Endothelial cell of umbilical vein (primary cell): Measurements from ENCODE around the gene PER3. TPM values are rescaled to one million over a fixed set of nuclear protein-coding genes. Genes with fewer than 3 reads are reported as not detected.

ENCODE experiments used
- BruUV-seq: library from RNA; stranded (reverse); fragments of 400-500 nt; replicated peaks from 2 replicates; lab custom pipeline; 2021; lab: Mats Ljungman, UMichigan
- CTCF ChIA-PET: fragments of 300-600, 350-600 bp; sonication (Branson Sonifier 250); formaldehyde crosslinking; loops from one replicate; lab custom pipeline; 2021; ENCODE audit warnings: antibody characterized with exemption, inconsistent platforms; lab: Charles Lee
- POLR2A ChIA-PET: fragments of 300-600, 350-600 bp; sonication (Branson Sonifier 250); formaldehyde crosslinking; loops from one replicate; lab custom pipeline; 2021; ENCODE audit warnings: antibody characterized with exemption, inconsistent platforms; lab: Charles Lee
- DNase-seq: peaks from one replicate; pipeline ENCODE4 v3.0.0-alpha.2; 2011; ENCODE audit warnings: low read depth, low spot score
- FAIRE-seq: peaks from 2 replicates; lab custom pipeline; 2011; peaks lifted over from hg19 to GRCh38; lab: Jason Lieb, UNC
- H2AFZ ChIP-seq: 2 replicates; pipeline ENCODE4 v1.6.0; 2012; ENCODE audit warnings: low read depth, low read length, control low read depth, inconsistent platforms
- H3K27ac ChIP-seq: 2 replicates; pipeline ENCODE4 v1.5.1; 2011; ENCODE audit warnings: low read depth, mild to moderate bottlenecking, control low read depth, low read length, moderate library complexity; ENCODE audit not compliant: insufficient read depth
- H3K27me3 ChIP-seq, 2 experiments: 2 replicates each; pipeline versions ENCODE4 v1.6.0 to v1.6.1; 2011; ENCODE audit warnings: low read length in 2 of 2, mixed read lengths in 1 of 2; ENCODE audit not compliant: control insufficient read depth in 2 of 2, insufficient read depth in 2 of 2
- H3K36me3 ChIP-seq, 2 experiments: 2 replicates in 1 of 2; 3 replicates in 1 of 2; pipeline ENCODE4 v1.5.1; 2011; ENCODE audit warnings: low read length in 2 of 2, mild to moderate bottlenecking in 1 of 2, moderate library complexity in 1 of 2; ENCODE audit not compliant: control insufficient read depth in 2 of 2, insufficient read depth in 2 of 2; ENCODE audit errors: extremely low read depth in 1 of 2
- H3K4me1 ChIP-seq: 3 replicates; pipeline ENCODE4 v1.5.1; 2011; ENCODE audit warnings: mild to moderate bottlenecking, low read length; ENCODE audit not compliant: control insufficient read depth, insufficient read depth; ENCODE audit errors: extremely low read depth
- H3K4me2 ChIP-seq: 2 replicates; pipeline ENCODE4 v1.6.1; 2011; ENCODE audit warnings: low read length, control low read depth, mixed read lengths; ENCODE audit not compliant: insufficient read depth
- H3K4me3 ChIP-seq, 3 experiments: fragments of 200-600 bp in 1 of 3; sonication (generic), shearing (Covaris generic) in 1 of 3; replicated peaks in 1 of 3; 2 replicates each; pipeline ENCODE4 v1.5.1; 2011 to 2016; ENCODE audit warnings: control low read depth in 3 of 3, low read length in 3 of 3, mild to moderate bottlenecking in 2 of 3, inconsistent platforms in 1 of 3, low read depth in 1 of 3, moderate library complexity in 1 of 3; ENCODE audit not compliant: insufficient read depth in 1 of 3
- H3K79me2 ChIP-seq: 2 replicates; pipeline ENCODE4 v1.6.0; 2012; ENCODE audit warnings: low read length, inconsistent platforms; ENCODE audit not compliant: control insufficient read depth, insufficient read depth
- H3K9ac ChIP-seq: replicated peaks from 2 replicates; pipeline ENCODE3; 2011; ENCODE audit warnings: low read length, control low read depth; ENCODE audit not compliant: insufficient read depth; ENCODE audit errors: extremely low read depth
- H3K9me1 ChIP-seq: replicated peaks from 3 replicates; pipeline ENCODE4 v1.6.0; 2011; ENCODE audit warnings: mild to moderate bottlenecking, low read length; ENCODE audit not compliant: control insufficient read depth, insufficient read depth; ENCODE audit errors: extremely low read depth
- H3K9me3 ChIP-seq: replicated peaks from 2 replicates; pipeline ENCODE4 v1.5.1; 2012; ENCODE audit warnings: low read length, inconsistent platforms; ENCODE audit not compliant: control insufficient read depth, insufficient read depth
- H4K20me1 ChIP-seq: replicated peaks from 2 replicates; pipeline ENCODE3; 2011; ENCODE audit warnings: mild to moderate bottlenecking, low read length; ENCODE audit not compliant: control insufficient read depth, insufficient read depth; ENCODE audit errors: extremely low read depth
- EZH2 ChIP-seq: IDR thresholded peaks from 2 replicates; pipeline ENCODE4 v1.6.1; 2012; ENCODE audit warnings: borderline replicate concordance, low read depth, mild to moderate bottlenecking, moderate library complexity, low read length, inconsistent platforms; ENCODE audit not compliant: severe bottlenecking
- FOS ChIP-seq: IDR thresholded peaks from 2 replicates; pipeline ENCODE4 v1.6.1; 2011; ENCODE audit warnings: mild to moderate bottlenecking, low read length, moderate library complexity, borderline replicate concordance; ENCODE audit not compliant: insufficient read depth
- GATA2 ChIP-seq: IDR thresholded peaks from 2 replicates; pipeline ENCODE4 v1.7.0; 2011; ENCODE audit warnings: low read depth, mild to moderate bottlenecking, moderate library complexity, mixed read lengths, low read length; ENCODE audit not compliant: insufficient read length, insufficient read depth
- JUN ChIP-seq: IDR thresholded peaks from 2 replicates; pipeline ENCODE4 v1.6.1; 2011; ENCODE audit warnings: borderline replicate concordance, low read depth; ENCODE audit not compliant: insufficient read length, insufficient read depth
- MYC ChIP-seq: IDR thresholded peaks from one replicate; pipeline ENCODE4 v1.6.1; 2011; ENCODE audit warnings: mild to moderate bottlenecking, low read depth, low read length
- POLR2A ChIP-seq: IDR thresholded peaks from 2 replicates; pipeline ENCODE4 v1.6.1; 2012; ENCODE audit warnings: low read depth, mild to moderate bottlenecking, control low read depth, low read length
- POLR2AphosphoS5 ChIP-seq: IDR thresholded peaks from 2 replicates; pipeline ENCODE4 v1.6.1; 2012; ENCODE audit warnings: low read depth, mild to moderate bottlenecking, control low read depth, low read length, moderate library complexity; ENCODE audit not compliant: insufficient read depth
- dilution Hi-C: fragments of 300-500 bp; cut with MboI; formaldehyde crosslinking; loops from one replicate; pipeline ENCODE4 v1.15.0; 2019; ENCODE audit warnings: low sequenced_read_pairs; ENCODE audit not compliant: extremely low pct_ligation_motif_present
- intact Hi-C: fragments of 100-400 bp; cut with micrococcal nuclease; formaldehyde crosslinking; loops from one replicate; pipeline ENCODE4 v1.10.0; 2022
- polyA plus RNA-seq, 4 experiments: library from polyadenylated mRNA; depleted of rRNA in 3 of 4; stranded (reverse) in 3 of 4; unstranded in 1 of 4; fragments of >200 nt; gene quantifications; 2 replicates each; pipeline versions ENCODE4 v1.2.1 to v1.2.3, GENCODE V29; 2011 to 2012; ENCODE audit warnings: missing spikeins in 1 of 4
- total RNA-seq: library from RNA; stranded (reverse); gene quantifications from 2 replicates; pipeline ENCODE4 v1.2.3, GENCODE V29; 2021
- TF ChIP-seq, protein P1 (sequence below), 2 donors: IDR thresholded peaks; 1 replicate in 1 of 2; 2 replicates in 1 of 2; pipeline ENCODE4 v1.5.1; 2011; ENCODE audit warnings: low read length in 2 of 2, mild to moderate bottlenecking in 2 of 2, moderate library complexity in 2 of 2, control low read depth in 1 of 2, inconsistent platforms in 1 of 2, low read depth in 1 of 2; ENCODE audit not compliant: insufficient read depth in 1 of 2; ENCODE audit errors: extremely low read depth in 1 of 2
- TF ChIP-seq, protein P2 (sequence below): IDR thresholded peaks from 2 replicates; pipeline ENCODE4 v1.6.1; 2011; ENCODE audit not compliant: insufficient read depth, insufficient read length

The PER3 gene
- total and polyA plus RNA-seq, 2 donors (not counting 3 experiments of a cell fraction or from before 2014, with no cell fraction given), result 2.5 to 2.6 TPM

DNA sequence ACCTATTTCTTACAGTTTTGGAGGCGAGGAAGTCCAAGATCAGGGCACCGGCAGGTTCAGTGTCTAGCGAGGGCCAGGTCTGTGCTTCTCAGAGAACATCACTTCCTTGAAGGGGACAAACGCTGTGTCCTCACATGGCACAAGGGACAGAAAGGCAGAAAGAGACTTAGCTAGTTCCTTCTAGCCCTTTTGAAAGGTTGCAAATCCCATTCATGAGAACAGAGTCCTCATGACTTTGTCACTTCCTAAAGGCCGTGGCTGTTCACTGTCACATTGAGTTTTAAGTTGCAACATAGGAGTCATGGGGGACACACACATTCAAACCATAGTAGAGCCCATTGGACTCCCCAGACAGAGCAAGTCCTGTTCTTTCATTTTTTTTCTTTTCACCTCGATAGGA, 27.4 kb downstream of the PER3 start:
- intact Hi-C loops, result no loop called here
- no TSS peak for BruUV-seq
- no peak overlapping the region for H3K27ac ChIP-seq

More for the DNA sequence above, 27.4 kb downstream of the PER3 start:
- H3K9ac ChIP-seq, result no peak overlapping the region
- no peaks in the 10 kb centered on the region for H3K27me3 ChIP-seq
- FAIRE-seq (no peak), DNase-seq (no peak)
- H3K9me3 ChIP-seq, result no peaks in the 10 kb centered on the region
- ChIA-PET POLR2A (no interaction called here), CTCF (no interaction called here)
- no peak overlapping the region for H3K4me2 ChIP-seq
- no peaks in the 10 kb centered on the region for H3K79me2 ChIP-seq
- H3K9me1 ChIP-seq, result no peaks in the 10 kb centered on the region
- H3K36me3 ChIP-seq, result no peaks in the 10 kb centered on the region
- no peaks in the 10 kb centered on the region for H4K20me1 ChIP-seq
- dilution Hi-C loops, result no loop called here
- H2AFZ ChIP-seq, result no peak overlapping the region
- no peak overlapping the region for H3K4me3 ChIP-seq
- TF ChIP-seq POLR2AphosphoS5 (no peak), GATA2 (no peak), JUN (no peak), MYC (no peak), POLR2A (no peak), EZH2 (no peak), FOS (no peak)
- TF ChIP-seq, protein P1, sequence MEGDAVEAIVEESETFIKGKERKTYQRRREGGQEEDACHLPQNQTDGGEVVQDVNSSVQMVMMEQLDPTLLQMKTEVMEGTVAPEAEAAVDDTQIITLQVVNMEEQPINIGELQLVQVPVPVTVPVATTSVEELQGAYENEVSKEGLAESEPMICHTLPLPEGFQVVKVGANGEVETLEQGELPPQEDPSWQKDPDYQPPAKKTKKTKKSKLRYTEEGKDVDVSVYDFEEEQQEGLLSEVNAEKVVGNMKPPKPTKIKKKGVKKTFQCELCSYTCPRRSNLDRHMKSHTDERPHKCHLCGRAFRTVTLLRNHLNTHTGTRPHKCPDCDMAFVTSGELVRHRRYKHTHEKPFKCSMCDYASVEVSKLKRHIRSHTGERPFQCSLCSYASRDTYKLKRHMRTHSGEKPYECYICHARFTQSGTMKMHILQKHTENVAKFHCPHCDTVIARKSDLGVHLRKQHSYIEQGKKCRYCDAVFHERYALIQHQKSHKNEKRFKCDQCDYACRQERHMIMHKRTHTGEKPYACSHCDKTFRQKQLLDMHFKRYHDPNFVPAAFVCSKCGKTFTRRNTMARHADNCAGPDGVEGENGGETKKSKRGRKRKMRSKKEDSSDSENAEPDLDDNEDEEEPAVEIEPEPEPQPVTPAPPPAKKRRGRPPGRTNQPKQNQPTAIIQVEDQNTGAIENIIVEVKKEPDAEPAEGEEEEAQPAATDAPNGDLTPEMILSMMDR (IDR thresholded peaks at IDR 0.05; ENCODE audit: extremely low read depth in 1 of 2, insufficient read depth in 1 of 2, low read depth in 1 of 2, low read length in 2 of 2), result no peak
- TF ChIP-seq, protein P2, sequence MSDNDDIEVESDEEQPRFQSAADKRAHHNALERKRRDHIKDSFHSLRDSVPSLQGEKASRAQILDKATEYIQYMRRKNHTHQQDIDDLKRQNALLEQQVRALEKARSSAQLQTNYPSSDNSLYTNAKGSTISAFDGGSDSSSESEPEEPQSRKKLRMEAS, result no peak
- H3K4me1 ChIP-seq, result no peaks in the 10 kb centered on the region
